Measurements from ENCODE around the gene TAF10. TPM values are rescaled to one million over a fixed set of nuclear protein-coding genes. Genes with fewer than 3 reads are reported as not detected.
A peak's percentile ranks its signal among the peaks of the same experiment; 100 is the strongest.

TAF10 gene
- total RNA-seq, 1 experiment from 2014 or later = 387 TPM

DNA sequence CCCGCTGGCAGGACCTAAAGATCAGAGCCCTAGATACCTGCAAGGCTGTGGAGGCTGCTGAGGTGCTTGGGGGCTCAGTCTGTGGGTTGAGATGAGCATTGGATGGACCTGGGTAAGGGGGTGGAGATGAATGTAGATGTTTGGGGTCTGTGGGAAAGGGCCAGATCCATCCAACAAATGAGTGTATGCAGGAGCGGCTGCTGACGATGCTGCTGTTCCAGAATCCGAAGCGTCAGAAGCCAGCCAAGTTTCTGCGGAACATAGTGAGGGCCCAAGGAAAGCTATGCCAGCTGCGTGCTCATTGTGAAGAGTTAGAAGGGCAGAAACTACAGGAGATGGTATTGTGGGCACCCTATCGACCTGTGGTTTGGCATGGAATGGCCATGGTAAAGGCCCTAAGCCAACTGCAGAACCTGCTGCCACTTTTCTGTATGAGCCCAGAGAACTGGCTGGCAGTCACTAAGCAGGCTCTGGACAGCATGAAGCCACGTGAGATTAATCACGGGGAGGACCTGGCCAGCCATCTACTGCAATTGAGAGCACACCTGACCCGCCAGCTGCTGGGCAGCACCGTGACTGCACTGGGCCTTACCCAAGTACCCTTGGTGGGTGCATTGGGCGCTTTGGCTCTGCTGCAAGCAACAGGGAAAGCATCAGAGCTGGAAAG is 45.2 kb downstream of the TAF10 start:
- in situ Hi-C loops (cut with HindIII; ENCODE audit: low pct_unique_long_range_greater_than_20kb, low sequenced_read_pairs) (no loop called here), intact Hi-C loops (cut with micrococcal nuclease; ENCODE audit: unreplicated experiment) (loop anchor here (10.0 kb wide), 1 partner anchor 728 kb away; no protein-coding TSS in a partner anchor)
- POLR2A ChIA-PET = no interaction called here
- Histone ChIP-seq H3K4me1 (ENCODE audit: control insufficient read depth, insufficient read depth, low read length) (no peaks in the 10 kb centered on the region), H3K4me3 (ENCODE audit: low read depth in 2 of 2, low read length in 2 of 2) (no peak overlapping the region), H3K9me3 (ENCODE audit: control insufficient read depth, insufficient read depth, low read depth, low read length) (no peaks in the 10 kb centered on the region), H3K27ac (ENCODE audit: low read length) (no peak overlapping the region), H3K36me3 (ENCODE audit: control insufficient read depth, insufficient read depth, low read length) (no peaks in the 10 kb centered on the region), H3K27me3 (ENCODE audit: control insufficient read depth, insufficient read depth, low read length) (no peaks in the 10 kb centered on the region)
- DNase-seq (ENCODE audit: low read depth, low spot score) = no peak
- TF ChIP-seq POLR2AphosphoS5 (IDR thresholded peaks at IDR 0.05; ENCODE audit: low read depth, low read length) = no peak
- TF ChIP-seq, protein P1, sequence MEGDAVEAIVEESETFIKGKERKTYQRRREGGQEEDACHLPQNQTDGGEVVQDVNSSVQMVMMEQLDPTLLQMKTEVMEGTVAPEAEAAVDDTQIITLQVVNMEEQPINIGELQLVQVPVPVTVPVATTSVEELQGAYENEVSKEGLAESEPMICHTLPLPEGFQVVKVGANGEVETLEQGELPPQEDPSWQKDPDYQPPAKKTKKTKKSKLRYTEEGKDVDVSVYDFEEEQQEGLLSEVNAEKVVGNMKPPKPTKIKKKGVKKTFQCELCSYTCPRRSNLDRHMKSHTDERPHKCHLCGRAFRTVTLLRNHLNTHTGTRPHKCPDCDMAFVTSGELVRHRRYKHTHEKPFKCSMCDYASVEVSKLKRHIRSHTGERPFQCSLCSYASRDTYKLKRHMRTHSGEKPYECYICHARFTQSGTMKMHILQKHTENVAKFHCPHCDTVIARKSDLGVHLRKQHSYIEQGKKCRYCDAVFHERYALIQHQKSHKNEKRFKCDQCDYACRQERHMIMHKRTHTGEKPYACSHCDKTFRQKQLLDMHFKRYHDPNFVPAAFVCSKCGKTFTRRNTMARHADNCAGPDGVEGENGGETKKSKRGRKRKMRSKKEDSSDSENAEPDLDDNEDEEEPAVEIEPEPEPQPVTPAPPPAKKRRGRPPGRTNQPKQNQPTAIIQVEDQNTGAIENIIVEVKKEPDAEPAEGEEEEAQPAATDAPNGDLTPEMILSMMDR (IDR thresholded peaks at IDR 0.05) = no peak
- TF ChIP-seq TCF7L2 (IDR thresholded peaks at IDR 0.05; ENCODE audit: low read depth, low read length) = no peak
- TF ChIP-seq, protein P2, sequence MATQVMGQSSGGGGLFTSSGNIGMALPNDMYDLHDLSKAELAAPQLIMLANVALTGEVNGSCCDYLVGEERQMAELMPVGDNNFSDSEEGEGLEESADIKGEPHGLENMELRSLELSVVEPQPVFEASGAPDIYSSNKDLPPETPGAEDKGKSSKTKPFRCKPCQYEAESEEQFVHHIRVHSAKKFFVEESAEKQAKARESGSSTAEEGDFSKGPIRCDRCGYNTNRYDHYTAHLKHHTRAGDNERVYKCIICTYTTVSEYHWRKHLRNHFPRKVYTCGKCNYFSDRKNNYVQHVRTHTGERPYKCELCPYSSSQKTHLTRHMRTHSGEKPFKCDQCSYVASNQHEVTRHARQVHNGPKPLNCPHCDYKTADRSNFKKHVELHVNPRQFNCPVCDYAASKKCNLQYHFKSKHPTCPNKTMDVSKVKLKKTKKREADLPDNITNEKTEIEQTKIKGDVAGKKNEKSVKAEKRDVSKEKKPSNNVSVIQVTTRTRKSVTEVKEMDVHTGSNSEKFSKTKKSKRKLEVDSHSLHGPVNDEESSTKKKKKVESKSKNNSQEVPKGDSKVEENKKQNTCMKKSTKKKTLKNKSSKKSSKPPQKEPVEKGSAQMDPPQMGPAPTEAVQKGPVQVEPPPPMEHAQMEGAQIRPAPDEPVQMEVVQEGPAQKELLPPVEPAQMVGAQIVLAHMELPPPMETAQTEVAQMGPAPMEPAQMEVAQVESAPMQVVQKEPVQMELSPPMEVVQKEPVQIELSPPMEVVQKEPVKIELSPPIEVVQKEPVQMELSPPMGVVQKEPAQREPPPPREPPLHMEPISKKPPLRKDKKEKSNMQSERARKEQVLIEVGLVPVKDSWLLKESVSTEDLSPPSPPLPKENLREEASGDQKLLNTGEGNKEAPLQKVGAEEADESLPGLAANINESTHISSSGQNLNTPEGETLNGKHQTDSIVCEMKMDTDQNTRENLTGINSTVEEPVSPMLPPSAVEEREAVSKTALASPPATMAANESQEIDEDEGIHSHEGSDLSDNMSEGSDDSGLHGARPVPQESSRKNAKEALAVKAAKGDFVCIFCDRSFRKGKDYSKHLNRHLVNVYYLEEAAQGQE (IDR thresholded peaks at IDR 0.05; ENCODE audit: insufficient read depth in 1 of 2, low read depth in 2 of 2, low read length in 1 of 2) = no peak
- TF ChIP-seq SIN3A (IDR thresholded peaks at IDR 0.05; ENCODE audit: borderline replicate concordance, insufficient read depth, low read depth, low read length) = no peak
- BruUV-seq (replicated peaks) = no TSS peak
- 0 out of 2 replicates have a peak, but pooled peaks have one; percentile 9 for ATAC-seq
- CTCF ChIA-PET = no interaction called here

DNA sequence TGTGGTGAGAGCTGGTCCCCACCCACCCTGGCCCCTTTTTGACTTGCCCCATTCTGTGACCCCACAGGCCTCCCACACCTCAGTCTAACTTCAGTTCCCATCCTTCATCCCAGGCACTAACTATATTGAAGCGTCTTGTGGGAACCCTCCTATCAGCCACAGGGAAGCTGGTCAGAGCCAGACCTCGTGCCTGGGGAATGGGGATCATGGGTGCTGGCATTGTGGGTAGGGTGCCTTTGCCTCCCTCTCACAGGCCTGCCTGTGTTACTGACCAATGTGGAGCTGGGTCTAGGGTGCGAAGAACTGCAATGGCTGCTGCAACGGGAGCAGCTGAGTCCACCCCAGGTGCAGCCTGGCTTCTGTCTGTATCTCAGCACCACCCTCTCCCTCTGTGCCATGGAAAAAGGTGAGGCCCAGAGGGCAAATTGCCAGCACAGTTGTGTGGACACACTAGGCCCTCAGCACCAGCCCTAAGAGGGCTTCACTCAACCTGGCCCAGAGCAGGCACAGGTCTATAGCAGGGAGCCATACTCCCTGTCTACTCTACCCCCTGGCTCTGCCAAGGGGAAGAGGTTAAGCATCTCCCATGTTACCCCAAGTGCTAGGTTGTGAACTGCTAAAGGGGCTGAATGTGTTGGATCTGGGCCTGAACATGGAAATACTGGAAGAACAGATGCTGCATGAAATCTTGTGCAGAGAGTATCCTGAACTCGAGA is 45.9 kb downstream of the TAF10 start:
- ChIA-PET CTCF (no interaction called here), POLR2A (no interaction called here)
- Histone ChIP-seq H3K36me3 (ENCODE audit: control insufficient read depth, insufficient read depth, low read length) (no peaks in the 10 kb centered on the region), H3K4me1 (ENCODE audit: control insufficient read depth, insufficient read depth, low read length) (no peaks in the 10 kb centered on the region), H3K9me3 (ENCODE audit: control insufficient read depth, insufficient read depth, low read depth, low read length) (no peaks in the 10 kb centered on the region), H3K27me3 (ENCODE audit: control insufficient read depth, insufficient read depth, low read length) (no peaks in the 10 kb centered on the region), H3K4me3 (ENCODE audit: low read depth in 2 of 2, low read length in 2 of 2) (no peak overlapping the region), H3K27ac (ENCODE audit: low read length) (no peak overlapping the region)
- DNase-seq (ENCODE audit: low read depth, low spot score) (no peak), ATAC-seq (no peak)
- in situ Hi-C loops (cut with HindIII; ENCODE audit: low pct_unique_long_range_greater_than_20kb, low sequenced_read_pairs) = no loop called here
- no TSS peak for BruUV-seq (replicated peaks)
- TF ChIP-seq TCF7L2 (IDR thresholded peaks at IDR 0.05; ENCODE audit: low read depth, low read length) = no peak
- intact Hi-C loops (cut with micrococcal nuclease; ENCODE audit: unreplicated experiment) = loop anchor here (10.0 kb wide), 1 partner anchor 729 kb away; no protein-coding TSS in a partner anchor

DNA sequence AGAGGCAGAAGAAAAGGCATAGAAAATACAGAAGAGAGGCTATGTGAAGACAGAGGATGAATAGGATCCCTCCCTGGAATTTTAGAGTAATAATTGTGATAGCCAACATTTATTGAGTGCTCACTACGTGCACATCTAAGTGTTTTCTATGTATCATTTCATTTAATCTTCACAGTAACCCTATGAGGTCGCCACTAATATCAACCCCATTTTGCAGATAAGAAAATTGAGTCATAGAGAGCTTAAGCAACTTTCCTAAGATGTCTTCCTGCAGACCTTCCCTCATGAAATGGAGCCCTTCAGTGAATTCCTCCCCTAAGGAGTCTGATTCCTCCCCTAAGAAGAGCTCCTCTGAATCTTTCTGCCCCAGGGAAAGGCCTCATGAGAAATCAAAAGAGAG is 46.7 kb downstream of the TAF10 start:
- Histone ChIP-seq H3K36me3 (ENCODE audit: control insufficient read depth, insufficient read depth, low read length) (no peaks in the 10 kb centered on the region), H3K27ac (ENCODE audit: low read length) (no peak overlapping the region), H3K9me3 (ENCODE audit: control insufficient read depth, insufficient read depth, low read depth, low read length) (no peaks in the 10 kb centered on the region), H3K4me1 (ENCODE audit: control insufficient read depth, insufficient read depth, low read length) (no peaks in the 10 kb centered on the region), H3K27me3 (ENCODE audit: control insufficient read depth, insufficient read depth, low read length) (no peaks in the 10 kb centered on the region), H3K4me3 (ENCODE audit: low read depth in 2 of 2, low read length in 2 of 2) (no peak overlapping the region)
- BruUV-seq (replicated peaks) = no TSS peak
- TF ChIP-seq, protein P2 (IDR thresholded peaks at IDR 0.05; ENCODE audit: insufficient read depth in 1 of 2, low read depth in 2 of 2, low read length in 1 of 2) = no peak
- TF ChIP-seq, protein P1 (IDR thresholded peaks at IDR 0.05) = no peak
- TF ChIP-seq TCF7L2 (IDR thresholded peaks at IDR 0.05; ENCODE audit: low read depth, low read length) = no peak
- no peak for TF ChIP-seq POLR2AphosphoS5 (IDR thresholded peaks at IDR 0.05; ENCODE audit: low read depth, low read length)
- no peak for TF ChIP-seq SIN3A (IDR thresholded peaks at IDR 0.05; ENCODE audit: borderline replicate concordance, insufficient read depth, low read depth, low read length)
- intact Hi-C loops (cut with micrococcal nuclease; ENCODE audit: unreplicated experiment) = loop anchor here (10.0 kb wide), 1 partner anchor 729 kb away; no protein-coding TSS in a partner anchor
- ATAC-seq (no peak), DNase-seq (ENCODE audit: low read depth, low spot score) (no peak)
- ChIA-PET CTCF (interaction anchor here (0.5 kb wide), 1 partner anchor 120 kb away, joined by 4 read pairs; no protein-coding TSS in a partner anchor), POLR2A (no interaction called here)
- in situ Hi-C loops (cut with HindIII; ENCODE audit: low pct_unique_long_range_greater_than_20kb, low sequenced_read_pairs) = no loop called here
